HG02884 (cell line): ENCODE measurements around the gene POM121L12.

Experiments used
- ATAC-seq: cut with Tn5 transposase; IDR thresholded peaks from one replicate; pipeline ENCODE4 v1.9.1; 2021; ENCODE audit warnings: mild to moderate bottlenecking, moderate library complexity; ENCODE audit not compliant: unreplicated experiment

The POM121L12 gene

DNA sequence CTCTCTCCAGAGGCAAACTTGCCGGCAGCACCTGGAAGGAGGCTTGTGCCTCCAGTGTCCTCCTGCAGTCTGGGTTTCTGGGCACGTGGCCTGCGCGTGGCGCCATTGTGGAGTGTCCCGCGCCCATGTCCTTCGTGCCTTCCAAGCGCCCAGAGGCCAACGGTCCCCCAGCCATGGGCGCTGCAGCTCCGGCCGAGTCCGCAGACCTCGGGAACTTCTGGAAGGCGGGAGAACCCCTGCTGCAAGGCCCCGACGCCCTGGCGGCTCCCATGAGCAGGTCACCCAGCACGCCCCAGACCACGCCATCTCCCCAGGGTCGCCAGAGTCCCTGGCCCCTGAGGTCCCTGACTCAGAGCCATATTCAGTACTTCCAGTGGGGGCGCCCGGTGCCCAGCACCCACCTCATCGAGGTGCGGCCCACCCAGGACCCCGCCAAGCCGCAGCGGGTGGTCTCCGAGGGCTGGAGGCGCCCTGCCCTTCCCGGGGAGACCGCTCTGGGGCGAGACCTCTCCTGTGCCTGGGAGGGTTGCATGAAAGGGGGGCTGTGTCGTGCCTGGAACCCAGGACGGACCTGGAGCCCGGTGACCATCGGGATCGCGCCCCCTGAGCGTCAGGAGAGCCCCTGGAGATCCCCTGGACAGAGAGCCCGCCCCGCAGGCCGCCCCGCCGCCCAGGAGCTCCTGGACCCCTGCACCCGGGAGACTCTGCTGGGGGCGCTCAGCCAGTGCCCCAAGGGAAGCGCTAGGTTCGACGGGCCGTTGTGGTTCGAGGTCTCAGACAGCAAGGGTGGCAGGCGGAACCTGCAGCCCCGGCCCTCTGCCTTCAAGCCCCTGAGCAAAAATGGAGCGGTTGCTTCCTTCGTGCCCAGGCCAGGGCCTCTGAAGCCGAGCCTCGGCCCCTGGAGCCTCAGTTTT lies at the start of gene POM121L12:
POM121L12 (plus strand) TSS at position 135 of the 914 bp plus-strand sequence; CDS start at position 174, 39 bp downstream.
- ATAC-seq = no peak

DNA sequence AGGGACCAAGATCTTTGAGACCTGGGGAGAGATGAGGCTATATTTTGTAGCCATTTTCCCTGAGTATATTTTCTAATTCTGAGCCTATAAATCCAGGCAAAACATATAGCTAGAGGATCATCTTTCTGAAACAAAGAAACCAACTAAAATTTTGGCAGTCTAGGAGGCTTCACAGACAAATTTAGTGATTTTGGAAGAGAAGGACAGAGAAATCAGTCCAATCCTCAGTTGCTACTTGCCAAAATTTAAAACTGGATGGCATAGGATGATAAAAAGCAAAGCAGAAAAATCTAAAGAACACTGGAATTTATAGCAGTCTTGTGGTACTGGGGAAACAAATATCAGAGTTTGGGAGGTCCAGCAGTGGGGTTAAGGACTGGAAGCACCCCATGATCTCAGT lies 43.4 kb upstream of the POM121L12 start:
- ATAC-seq = no peak

DNA sequence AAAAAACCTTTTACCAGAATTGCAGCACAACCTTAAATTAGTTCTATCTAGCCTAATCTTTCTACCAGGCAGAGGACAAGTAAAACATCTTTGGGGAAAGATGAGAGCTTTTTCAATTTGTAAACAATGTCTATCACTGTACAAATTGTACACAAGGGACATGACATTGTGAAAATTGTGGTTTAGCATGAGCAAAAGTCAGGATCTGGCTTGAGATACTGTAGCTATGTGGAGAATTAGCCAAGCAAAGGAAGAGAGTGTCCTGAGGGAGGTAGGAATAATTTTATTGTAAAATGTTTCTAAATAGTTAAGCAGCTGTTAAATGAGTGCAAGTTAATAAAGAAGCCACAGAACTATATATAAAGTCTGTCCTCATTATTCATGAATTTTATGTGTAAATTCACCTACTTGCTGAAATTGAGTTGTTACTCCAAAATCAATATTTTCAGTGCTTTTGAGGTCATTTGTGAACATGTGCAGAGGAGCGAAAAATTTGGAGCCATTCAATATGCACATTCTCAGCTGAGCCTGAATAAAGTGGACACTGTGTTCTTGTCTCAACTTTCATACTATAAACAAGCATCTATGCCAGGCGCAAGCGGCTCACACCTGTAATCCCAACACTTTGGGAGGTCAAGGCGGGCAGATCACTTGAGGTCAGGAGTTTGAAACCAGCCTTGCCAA lies 42.8 kb upstream of the POM121L12 start:
- no peak for ATAC-seq

DNA sequence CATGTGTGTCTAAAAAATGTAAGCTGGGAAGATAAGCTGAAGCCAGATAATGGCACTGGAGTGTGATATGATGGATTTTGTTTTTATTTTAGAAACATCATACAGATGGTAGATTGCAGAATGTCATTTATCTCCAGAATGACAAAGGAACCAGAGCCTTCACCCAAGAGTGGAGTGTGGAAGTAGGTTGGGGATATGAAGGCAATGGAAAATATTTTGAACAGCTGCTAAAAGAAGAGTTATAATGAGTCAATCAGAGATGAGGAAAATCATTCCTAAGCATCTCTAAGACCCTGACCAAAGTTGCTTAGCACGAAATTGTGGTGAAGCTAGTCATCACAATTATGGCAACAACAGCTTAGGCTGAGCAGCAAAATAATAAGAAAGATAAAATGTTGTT lies 39.8 kb upstream of the POM121L12 start:
- no peak for ATAC-seq

DNA sequence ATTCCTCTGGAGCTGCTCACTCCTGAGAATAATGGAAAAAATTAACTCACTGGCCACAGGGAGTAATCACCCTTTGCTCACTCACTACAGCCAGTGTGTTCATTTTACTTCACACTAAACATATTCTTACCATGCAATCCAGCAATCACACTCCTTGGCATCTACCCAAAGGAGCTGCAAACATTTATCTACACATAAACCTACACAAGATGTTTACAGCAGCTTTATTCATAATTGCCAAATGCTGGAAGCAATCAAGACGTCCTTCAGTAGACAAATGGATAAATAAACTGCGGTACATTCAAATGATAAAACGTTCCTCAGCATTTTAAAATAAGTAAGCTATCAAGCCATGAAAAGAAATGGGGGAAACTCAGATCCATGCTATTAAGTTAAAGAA lies 34.2 kb upstream of the POM121L12 start:
- no peak for ATAC-seq

DNA sequence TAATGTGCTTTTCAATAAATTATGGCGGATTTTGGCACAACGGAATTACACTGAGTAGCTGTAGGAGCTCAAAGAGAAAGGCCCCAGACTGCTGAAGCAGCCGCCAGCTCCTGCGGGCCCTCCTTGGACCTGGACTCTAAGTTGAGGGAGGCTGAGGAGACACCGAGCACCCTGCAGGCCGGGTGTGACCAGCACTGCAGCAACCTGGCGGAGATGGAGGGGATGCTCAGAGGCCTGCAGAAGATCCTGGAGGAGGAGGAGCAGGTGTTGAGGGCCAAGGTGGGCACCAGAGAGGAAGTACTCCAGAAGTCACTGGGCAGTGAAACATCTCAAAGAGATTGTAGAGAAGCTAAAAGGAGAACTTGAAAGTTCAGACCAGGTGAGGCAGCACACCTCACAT lies 33.0 kb upstream of the POM121L12 start:
- no peak for ATAC-seq

DNA sequence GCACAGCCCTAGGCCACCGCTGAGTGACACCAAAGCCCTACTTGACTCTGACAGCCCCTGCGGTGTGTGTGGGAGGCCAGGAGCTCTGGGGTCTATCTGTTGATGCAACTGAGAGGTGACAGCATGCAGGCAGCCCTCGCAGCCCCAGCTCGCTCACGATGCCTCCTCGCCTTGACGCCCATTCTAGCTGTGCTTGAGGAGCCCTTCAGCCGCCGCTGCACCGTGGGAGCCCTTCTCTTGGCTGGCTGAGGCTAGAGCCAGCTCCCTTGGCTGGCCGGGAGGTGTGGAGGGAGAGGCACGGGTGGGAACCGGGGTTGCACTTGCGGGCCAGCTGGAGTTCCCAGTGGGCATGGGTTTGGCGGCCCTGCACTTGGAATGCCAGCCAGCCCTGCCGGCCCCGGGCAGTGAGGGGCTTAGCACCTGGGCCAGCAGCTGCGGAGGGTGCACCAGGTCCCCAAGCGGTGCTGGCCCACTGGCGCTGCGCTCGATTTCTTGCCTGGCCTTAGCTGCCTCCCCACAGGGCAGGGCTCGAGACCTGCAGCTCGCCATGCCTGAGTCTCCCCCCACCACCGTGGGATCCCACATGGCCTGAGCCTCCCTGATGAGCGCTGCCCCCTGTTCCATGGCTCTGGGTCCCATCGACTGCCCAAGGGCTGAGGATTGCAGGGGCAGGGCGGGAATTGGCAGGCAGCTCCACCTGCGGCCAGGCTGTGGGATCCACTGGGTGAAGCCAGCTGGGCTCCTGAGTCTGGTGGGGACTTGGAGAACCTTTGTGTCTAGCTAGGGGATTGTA lies 31.6 kb upstream of the POM121L12 start:
- ATAC-seq = no peak

DNA sequence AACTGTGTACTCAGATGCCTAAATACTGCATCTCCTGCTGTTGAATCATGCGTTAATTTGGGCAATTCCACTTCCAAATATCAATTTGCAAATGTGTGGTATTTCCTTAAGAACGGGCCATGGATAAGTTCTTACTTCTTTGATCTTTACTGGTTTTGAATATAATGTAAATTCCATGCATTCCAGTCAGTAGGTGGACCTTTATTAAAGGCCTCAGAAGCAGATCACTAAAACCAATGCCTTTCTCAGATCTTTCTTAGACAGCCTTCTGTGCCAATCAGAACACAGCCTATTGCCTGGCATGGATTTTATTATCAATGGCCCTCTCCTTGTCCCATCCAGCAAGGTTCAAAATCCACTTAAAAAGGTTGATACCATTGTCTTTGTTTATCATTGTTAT lies 21.5 kb upstream of the POM121L12 start:
- ATAC-seq = no peak

DNA sequence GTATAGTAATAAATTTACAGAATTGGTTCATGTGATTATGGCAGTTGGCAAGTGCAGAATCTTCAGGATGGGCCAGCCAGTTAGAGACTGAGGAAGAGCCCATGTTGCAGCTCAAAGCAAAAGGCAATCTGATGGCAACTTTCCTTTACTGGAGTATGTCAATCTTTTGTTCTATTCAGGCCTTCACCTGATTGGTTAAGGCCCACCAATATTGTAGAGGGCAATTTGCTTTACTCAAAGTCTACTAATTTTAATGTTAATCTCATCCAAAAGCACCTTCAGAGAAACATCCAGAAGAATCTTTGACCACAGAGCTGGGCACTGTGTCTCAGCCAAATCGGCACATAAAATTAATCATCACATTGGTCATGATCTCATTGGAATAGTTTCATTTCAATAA lies 20.0 kb upstream of the POM121L12 start:
- ATAC-seq = no peak

DNA sequence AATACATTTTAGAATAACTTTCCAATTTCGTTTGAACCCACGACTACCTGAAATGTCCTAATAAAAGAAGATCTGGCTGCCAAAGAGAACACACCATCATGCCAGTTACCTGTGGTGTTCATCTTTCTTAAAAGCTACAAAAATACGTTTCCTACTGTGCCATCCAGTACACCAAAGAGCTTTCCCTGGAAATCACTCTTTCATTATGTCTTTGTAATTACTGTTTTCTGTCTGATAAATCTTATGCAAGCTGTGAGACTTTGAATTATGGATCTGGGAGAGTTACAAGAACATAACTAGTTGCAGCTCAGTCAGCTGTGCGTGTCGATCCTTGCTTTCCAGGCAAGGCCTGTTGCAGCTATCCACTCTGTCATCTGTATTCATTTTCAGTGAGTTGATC lies 12.5 kb upstream of the POM121L12 start:
- no peak for ATAC-seq

DNA sequence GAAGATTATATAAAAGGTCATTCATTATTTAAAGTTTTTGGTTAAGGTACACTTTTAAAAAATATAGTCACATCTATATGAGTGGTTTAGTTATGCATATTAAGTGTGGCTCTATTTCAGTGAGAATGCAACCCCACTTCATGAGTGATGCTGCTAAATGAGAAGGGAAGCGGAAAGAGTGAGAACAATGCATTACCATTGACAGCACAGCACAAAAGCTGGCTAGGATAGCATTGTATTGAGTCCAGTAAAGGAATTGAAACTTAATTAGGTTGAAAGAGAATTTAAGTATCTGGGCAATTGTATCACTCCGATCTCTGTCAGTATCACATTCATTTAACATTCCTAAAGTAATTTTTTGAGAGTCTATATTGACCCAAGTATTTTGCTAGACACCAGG lies 13.2 kb downstream of the POM121L12 start:
- ATAC-seq = no peak

DNA sequence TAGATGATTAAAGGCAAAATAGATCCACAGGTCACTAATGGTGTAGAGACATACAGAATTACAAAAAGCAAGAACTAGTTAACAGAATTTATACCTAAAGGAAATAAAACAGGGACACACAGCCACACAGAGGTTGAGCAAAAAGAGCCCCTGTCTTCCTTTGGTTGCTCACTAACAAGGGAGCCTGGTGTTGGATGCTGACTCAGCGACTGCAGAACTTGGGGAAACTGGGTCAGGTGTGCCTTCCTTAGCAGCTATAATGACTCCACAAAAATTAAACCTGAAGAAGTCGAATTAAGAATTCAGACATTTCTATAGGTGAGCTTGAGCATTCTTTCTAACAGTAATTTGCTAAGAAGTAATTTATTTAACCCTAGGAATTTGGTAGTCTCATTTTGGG lies 15.0 kb downstream of the POM121L12 start:
- no peak for ATAC-seq

DNA sequence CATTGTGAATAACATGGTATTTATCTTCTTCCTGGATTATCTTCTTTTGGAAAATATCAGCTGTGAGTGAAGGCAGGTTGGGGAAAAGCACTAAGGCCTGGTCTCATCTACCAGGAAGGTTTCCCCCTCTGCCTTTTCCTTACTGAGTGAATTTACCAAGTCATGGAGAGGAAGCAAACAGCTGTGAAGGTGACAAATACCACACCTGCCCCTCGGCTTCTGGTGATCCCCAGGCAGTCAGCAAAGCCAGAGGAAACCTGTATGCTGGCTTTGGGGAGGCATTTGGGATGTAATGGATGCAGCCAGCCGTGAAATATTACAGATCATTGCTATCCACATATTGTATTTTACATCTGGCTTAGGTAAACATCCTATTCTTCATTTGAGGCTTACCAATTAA lies 24.2 kb downstream of the POM121L12 start:
- no peak for ATAC-seq

DNA sequence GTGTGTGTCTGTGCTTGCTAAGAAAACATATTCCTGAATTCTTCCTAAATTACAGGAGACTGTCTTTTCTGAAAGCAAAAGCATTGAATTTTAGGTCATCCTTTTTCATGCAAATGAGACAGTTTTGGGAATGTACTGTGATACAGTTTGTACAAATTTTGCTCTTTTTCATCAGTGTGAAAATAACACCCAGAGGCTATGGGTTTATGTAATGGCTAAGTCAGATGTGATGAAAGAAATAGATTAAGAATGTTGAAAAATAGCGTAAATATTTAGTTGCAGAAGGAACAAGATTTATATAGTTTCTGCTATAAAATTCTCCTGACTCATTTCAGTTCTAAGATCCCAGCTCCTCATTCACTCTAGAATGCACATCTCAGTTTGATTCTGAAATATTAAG lies 24.6 kb downstream of the POM121L12 start:
- ATAC-seq = no peak

DNA sequence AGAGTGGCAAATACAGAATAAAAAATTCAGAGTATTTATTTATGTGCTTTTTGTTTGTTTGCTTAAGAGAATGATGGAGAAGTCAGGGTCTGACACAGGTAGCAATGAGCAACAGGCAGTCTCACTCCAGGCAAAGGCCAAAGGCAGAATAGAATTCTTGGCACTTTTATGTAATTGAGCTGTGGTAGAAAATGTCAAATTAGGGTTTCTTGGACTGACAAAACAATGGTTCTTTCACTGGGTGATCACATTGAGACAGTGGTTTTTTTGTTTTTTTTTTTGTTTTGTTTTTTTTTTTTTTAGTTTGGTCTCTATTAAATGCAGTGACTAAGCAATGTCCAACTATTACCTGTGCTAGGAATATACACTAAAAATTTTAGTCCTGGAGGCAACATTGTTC lies 27.4 kb downstream of the POM121L12 start:
- ATAC-seq = no peak

DNA sequence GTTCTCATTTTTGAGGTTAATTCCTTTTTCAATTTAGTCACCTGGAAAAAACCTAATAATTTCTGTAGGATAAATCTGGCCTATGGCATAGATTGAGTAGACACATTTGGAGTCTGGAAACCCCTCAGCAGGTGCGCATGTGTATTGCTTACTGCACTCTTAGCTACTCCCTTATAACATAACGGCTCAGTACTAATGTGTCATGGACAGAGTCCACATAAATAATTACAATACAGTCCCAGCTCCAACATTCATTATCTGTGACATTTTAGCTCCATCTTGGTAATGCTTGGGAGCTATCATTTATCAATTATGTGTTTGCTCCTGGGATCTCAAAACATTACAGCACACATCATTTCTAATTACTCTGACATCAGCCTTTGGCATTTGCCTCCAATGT lies 33.2 kb downstream of the POM121L12 start:
- no peak for ATAC-seq

DNA sequence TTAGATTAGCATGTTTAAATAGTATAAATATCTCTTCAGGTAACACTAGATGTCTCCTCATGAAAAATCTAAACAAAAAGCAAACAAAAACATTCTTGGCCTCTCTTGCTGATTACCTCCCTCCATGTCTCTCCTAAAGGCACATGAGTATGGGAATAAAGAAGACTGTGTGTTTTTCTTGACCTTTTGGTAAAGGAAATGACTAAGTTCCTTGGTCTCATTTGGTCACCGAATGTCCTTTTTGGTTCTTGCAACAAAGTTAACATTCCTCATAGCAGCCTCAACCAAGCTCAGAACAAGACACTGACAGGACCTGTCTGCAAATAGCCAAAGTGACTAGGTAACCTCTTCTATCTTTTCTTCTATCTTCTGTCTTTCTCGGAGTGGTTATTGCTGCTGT lies 35.5 kb downstream of the POM121L12 start:
- no peak for ATAC-seq
